Measurements from ENCODE around the gene CEACAM3.

CEACAM3 gene

GRCh38 chr19:41815301-41815700 lies 18.9 kb downstream of the CEACAM3 start:
- Histone ChIP-seq H3K9ac (ENCODE audit: low read depth, low read length, poor library complexity, severe bottlenecking) (no peak overlapping the region), H3K9me3 (ENCODE audit: insufficient read depth, low read depth, low read length) (no peaks in the 10 kb centered on the region), H2AFZ (ENCODE audit: low read length) (no peak overlapping the region), H4K20me1 (ENCODE audit: insufficient read depth, low read length, poor library complexity, severe bottlenecking) (no peaks in the 10 kb centered on the region), H3K4me1 (ENCODE audit: insufficient read depth, low read length, poor library complexity, severe bottlenecking) (no peaks in the 10 kb centered on the region), H3F3A (ENCODE audit: low read depth) (no peaks in the 10 kb centered on the region), H3K36me3 (ENCODE audit: insufficient read depth, low read length) (no peaks in the 10 kb centered on the region), H3K9me2 (replicated peaks; ENCODE audit: low read depth, low read length) (no peaks in the 10 kb centered on the region), H3K4me3 (ENCODE audit: low read length, poor library complexity, severe bottlenecking) (no peak overlapping the region), H3K79me2 (ENCODE audit: insufficient read depth, low read length) (no peaks in the 10 kb centered on the region), H3K4me2 (ENCODE audit: low read depth, low read length, poor library complexity, severe bottlenecking) (no peak overlapping the region), H3K27me3 (ENCODE audit: insufficient read depth, low read length, poor library complexity, severe bottlenecking) (no peaks in the 10 kb centered on the region)
- TF ChIP-seq EZH2phosphoT487 (IDR thresholded peaks at IDR 0.05; ENCODE audit: borderline replicate concordance) = no peak
- TF ChIP-seq, protein P1, sequence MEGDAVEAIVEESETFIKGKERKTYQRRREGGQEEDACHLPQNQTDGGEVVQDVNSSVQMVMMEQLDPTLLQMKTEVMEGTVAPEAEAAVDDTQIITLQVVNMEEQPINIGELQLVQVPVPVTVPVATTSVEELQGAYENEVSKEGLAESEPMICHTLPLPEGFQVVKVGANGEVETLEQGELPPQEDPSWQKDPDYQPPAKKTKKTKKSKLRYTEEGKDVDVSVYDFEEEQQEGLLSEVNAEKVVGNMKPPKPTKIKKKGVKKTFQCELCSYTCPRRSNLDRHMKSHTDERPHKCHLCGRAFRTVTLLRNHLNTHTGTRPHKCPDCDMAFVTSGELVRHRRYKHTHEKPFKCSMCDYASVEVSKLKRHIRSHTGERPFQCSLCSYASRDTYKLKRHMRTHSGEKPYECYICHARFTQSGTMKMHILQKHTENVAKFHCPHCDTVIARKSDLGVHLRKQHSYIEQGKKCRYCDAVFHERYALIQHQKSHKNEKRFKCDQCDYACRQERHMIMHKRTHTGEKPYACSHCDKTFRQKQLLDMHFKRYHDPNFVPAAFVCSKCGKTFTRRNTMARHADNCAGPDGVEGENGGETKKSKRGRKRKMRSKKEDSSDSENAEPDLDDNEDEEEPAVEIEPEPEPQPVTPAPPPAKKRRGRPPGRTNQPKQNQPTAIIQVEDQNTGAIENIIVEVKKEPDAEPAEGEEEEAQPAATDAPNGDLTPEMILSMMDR (conservative IDR thresholded peaks at IDR 0.05; ENCODE audit: low read length) = no peak

GRCh38 chr19:41816761-41817160 lies 20.4 kb downstream of the CEACAM3 start:
- Histone ChIP-seq H4K20me1 (ENCODE audit: insufficient read depth, low read length, poor library complexity, severe bottlenecking) (no peaks in the 10 kb centered on the region), H3K9ac (ENCODE audit: low read depth, low read length, poor library complexity, severe bottlenecking) (no peak overlapping the region), H2AFZ (ENCODE audit: low read length) (no peak overlapping the region), H3K4me3 (ENCODE audit: low read length, poor library complexity, severe bottlenecking) (no peak overlapping the region), H3K36me3 (ENCODE audit: insufficient read depth, low read length) (no peaks in the 10 kb centered on the region), H3K9me2 (replicated peaks; ENCODE audit: low read depth, low read length) (no peaks in the 10 kb centered on the region), H3K4me1 (ENCODE audit: insufficient read depth, low read length, poor library complexity, severe bottlenecking) (no peaks in the 10 kb centered on the region), H3F3A (ENCODE audit: low read depth) (no peaks in the 10 kb centered on the region), H3K27me3 (ENCODE audit: insufficient read depth, low read length, poor library complexity, severe bottlenecking) (no peaks in the 10 kb centered on the region), H3K4me2 (ENCODE audit: low read depth, low read length, poor library complexity, severe bottlenecking) (no peak overlapping the region), H3K9me3 (ENCODE audit: insufficient read depth, low read depth, low read length) (no peaks in the 10 kb centered on the region), H3K79me2 (ENCODE audit: insufficient read depth, low read length) (no peaks in the 10 kb centered on the region)
- TF ChIP-seq, protein P1 (conservative IDR thresholded peaks at IDR 0.05; ENCODE audit: low read length) = no peak
- no peak for TF ChIP-seq EZH2phosphoT487 (IDR thresholded peaks at IDR 0.05; ENCODE audit: borderline replicate concordance)

DNA sequence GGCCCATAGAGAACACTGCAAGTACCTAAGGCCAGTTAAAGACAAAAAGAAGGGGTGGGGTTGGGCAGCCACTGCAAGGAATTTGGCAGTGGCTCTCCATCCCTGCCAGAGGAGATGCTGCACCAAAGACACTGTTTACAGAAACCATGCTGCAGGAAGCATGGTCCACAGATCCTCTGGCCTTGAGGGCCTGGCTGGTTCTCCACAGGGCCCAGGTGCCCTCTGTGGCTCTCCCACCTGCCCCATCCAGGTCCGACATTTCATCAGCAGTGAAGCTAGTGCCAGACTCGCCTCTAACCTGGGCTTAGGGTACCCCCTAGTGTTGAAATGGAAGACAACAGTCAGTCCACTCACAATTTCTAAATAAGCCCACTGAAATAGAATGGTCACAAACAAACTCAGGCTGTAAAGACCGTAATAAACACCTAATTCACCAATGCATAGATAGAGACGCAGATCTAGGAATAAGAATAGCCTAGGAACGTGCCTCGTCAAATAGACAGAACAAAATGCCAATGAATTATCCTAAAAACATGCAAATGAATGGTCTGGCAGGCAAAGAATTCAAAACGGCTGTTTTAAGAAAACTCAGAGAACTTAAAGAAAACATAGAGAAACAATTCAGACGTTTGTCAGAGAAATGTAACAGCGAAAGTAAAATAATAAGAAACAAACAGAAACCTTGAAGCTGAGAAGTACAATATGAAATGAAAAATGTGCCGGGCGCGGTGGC lies 24.8 kb downstream of the CEACAM3 start:
- Histone ChIP-seq H2AFZ (ENCODE audit: low read length) (peak overlapping the region; percentile 42), H3K79me2 (ENCODE audit: insufficient read depth, low read length) (no peaks in the 10 kb centered on the region), H3K9me2 (replicated peaks; ENCODE audit: low read depth, low read length) (no peaks in the 10 kb centered on the region), H3K36me3 (ENCODE audit: insufficient read depth, low read length) (no peaks in the 10 kb centered on the region), H3K4me2 (ENCODE audit: low read depth, low read length, poor library complexity, severe bottlenecking) (no peak overlapping the region), H3K4me1 (ENCODE audit: insufficient read depth, low read length, poor library complexity, severe bottlenecking) (no peaks in the 10 kb centered on the region), H3F3A (ENCODE audit: low read depth) (no peaks in the 10 kb centered on the region), H3K9me3 (ENCODE audit: insufficient read depth, low read depth, low read length) (no peaks in the 10 kb centered on the region), H4K20me1 (ENCODE audit: insufficient read depth, low read length, poor library complexity, severe bottlenecking) (no peaks in the 10 kb centered on the region), H3K27me3 (ENCODE audit: insufficient read depth, low read length, poor library complexity, severe bottlenecking) (no peaks in the 10 kb centered on the region), H3K9ac (ENCODE audit: low read depth, low read length, poor library complexity, severe bottlenecking) (no peak overlapping the region), H3K4me3 (ENCODE audit: low read length, poor library complexity, severe bottlenecking) (no peak overlapping the region)
- TF ChIP-seq EZH2phosphoT487 (IDR thresholded peaks at IDR 0.05; ENCODE audit: borderline replicate concordance) = no peak
- TF ChIP-seq, protein P1 (conservative IDR thresholded peaks at IDR 0.05; ENCODE audit: low read length) = peak; percentile 83
